Measurements from ENCODE around the gene DHRS4L2.
"Not testable (repeated sequence)": the region's sequence is repeated elsewhere in the genome, so short reads cannot be mapped to it uniquely, and the experiment has no call there.

- TF ChIP-seq, protein P1, sequence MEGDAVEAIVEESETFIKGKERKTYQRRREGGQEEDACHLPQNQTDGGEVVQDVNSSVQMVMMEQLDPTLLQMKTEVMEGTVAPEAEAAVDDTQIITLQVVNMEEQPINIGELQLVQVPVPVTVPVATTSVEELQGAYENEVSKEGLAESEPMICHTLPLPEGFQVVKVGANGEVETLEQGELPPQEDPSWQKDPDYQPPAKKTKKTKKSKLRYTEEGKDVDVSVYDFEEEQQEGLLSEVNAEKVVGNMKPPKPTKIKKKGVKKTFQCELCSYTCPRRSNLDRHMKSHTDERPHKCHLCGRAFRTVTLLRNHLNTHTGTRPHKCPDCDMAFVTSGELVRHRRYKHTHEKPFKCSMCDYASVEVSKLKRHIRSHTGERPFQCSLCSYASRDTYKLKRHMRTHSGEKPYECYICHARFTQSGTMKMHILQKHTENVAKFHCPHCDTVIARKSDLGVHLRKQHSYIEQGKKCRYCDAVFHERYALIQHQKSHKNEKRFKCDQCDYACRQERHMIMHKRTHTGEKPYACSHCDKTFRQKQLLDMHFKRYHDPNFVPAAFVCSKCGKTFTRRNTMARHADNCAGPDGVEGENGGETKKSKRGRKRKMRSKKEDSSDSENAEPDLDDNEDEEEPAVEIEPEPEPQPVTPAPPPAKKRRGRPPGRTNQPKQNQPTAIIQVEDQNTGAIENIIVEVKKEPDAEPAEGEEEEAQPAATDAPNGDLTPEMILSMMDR (IDR thresholded peaks at IDR 0.05 in 8 of 11, conservative IDR thresholded peaks at IDR 0.05 in 3 of 11) = not testable (repeated sequence)
- not testable (repeated sequence) for TF ChIP-seq POLR2A (IDR thresholded peaks at IDR 0.05)
Measured at GRCh38 chr14:23969481-23970282, 19.0 kb upstream of the DHRS4L2 start.
